ENCODE data around the gene SLC49A3. TPM values are rescaled to one million over a fixed set of nuclear protein-coding genes. Genes with fewer than 3 reads are reported as not detected.

Gene SLC49A3
- total RNA-seq, 2 experiments from 2014 or later, result not detected

DNA sequence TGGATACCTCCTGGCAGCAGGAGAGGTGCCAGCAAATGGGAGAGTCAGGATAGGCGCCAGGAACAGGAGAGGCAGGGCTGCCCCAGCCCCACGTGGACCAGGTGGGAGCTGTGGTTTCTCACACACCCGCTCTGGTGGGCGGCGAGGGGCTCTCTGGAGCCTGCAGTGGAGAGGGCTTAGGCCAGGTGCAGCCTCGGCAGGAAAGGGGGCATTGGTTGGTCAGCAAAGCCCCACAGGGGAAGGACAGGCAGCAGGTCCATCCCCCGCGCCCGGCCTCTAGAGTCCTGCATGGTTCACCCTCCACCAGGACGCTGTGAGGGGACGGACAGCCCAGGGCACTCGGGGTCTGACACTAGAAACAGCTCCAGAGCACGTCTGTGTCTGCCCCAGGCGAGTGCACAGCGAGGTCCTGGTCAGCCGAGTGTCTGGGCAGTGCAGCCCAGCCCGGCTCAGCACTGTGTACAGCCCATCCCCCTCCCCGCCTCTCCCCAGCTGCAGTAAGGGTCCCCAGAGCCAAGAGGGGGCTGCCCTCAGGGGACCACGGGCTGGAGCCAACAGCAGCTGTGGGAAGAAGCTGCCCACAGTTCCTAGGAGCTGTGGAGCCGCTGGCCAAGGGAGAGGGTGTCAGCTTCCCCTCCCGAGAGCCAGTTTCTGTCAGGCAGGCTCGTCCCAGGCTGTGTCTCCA is 23.1 kb downstream of the SLC49A3 start:
- Histone ChIP-seq H3K4me3 (ENCODE audit: low read depth, low read length, poor library complexity, severe bottlenecking) (no peak overlapping the region), H3K36me3 (ENCODE audit: insufficient read depth, low read length) (peaks cover 9% of the 10 kb centered on the region), H3K9me2 (ENCODE audit: insufficient read depth, low read length) (no peaks in the 10 kb centered on the region), H3K9me3 (ENCODE audit: low read length) (no peaks in the 10 kb centered on the region), H2AFZ (ENCODE audit: low read length) (no peak overlapping the region), H3K79me2 (ENCODE audit: insufficient read depth, low read depth, low read length) (no peaks in the 10 kb centered on the region), H3K27ac (ENCODE audit: low read depth, low read length, poor library complexity, severe bottlenecking) (no peak overlapping the region), H4K20me1 (ENCODE audit: insufficient read depth, low read length) (no peaks in the 10 kb centered on the region), H3K4me2 (ENCODE audit: low read length) (no peak overlapping the region), H3K4me1 (ENCODE audit: insufficient read depth, low read length, poor library complexity, severe bottlenecking) (no peaks in the 10 kb centered on the region)
- no peak for TF ChIP-seq EZH2phosphoT487 (IDR thresholded peaks at IDR 0.05; ENCODE audit: borderline replicate concordance, low read depth, low read length)
- no peak for TF ChIP-seq CTCF (conservative IDR thresholded peaks at IDR 0.05; ENCODE audit: low read length)
- POLR2A ChIA-PET, result no interaction called here
- BruUV-seq (replicated peaks), result no TSS peak
- CTCF ChIA-PET (ENCODE audit: unreplicated experiment), result no interaction called here
- intact Hi-C loops (cut with micrococcal nuclease; ENCODE audit: unreplicated experiment), result no loop called here
- DNase-seq (ENCODE audit: low spot score), result no peak

GRCh38 chr4:665381-665750 is 23.6 kb downstream of the SLC49A3 start:
- Histone ChIP-seq H3K9me3 (ENCODE audit: low read length) (no peaks in the 10 kb centered on the region), H3K4me1 (ENCODE audit: insufficient read depth, low read length, poor library complexity, severe bottlenecking) (no peaks in the 10 kb centered on the region), H3K27ac (ENCODE audit: low read depth, low read length, poor library complexity, severe bottlenecking) (no peak overlapping the region), H3K4me2 (ENCODE audit: low read length) (no peak overlapping the region), H3K4me3 (ENCODE audit: low read depth, low read length, poor library complexity, severe bottlenecking) (no peak overlapping the region), H4K20me1 (ENCODE audit: insufficient read depth, low read length) (no peaks in the 10 kb centered on the region), H3K36me3 (ENCODE audit: insufficient read depth, low read length) (peaks cover 4% of the 10 kb centered on the region), H3K79me2 (ENCODE audit: insufficient read depth, low read depth, low read length) (no peaks in the 10 kb centered on the region), H2AFZ (ENCODE audit: low read length) (no peak overlapping the region), H3K9me2 (ENCODE audit: insufficient read depth, low read length) (no peaks in the 10 kb centered on the region)
- intact Hi-C loops (cut with micrococcal nuclease; ENCODE audit: unreplicated experiment), result no loop called here
- ChIA-PET CTCF (ENCODE audit: unreplicated experiment) (no interaction called here), POLR2A (no interaction called here)
- TF ChIP-seq CTCF (conservative IDR thresholded peaks at IDR 0.05; ENCODE audit: low read length) (no peak), EZH2phosphoT487 (IDR thresholded peaks at IDR 0.05; ENCODE audit: borderline replicate concordance, low read depth, low read length) (no peak)
- no peak for DNase-seq (ENCODE audit: low spot score)
- no TSS peak for BruUV-seq (replicated peaks)

DNA sequence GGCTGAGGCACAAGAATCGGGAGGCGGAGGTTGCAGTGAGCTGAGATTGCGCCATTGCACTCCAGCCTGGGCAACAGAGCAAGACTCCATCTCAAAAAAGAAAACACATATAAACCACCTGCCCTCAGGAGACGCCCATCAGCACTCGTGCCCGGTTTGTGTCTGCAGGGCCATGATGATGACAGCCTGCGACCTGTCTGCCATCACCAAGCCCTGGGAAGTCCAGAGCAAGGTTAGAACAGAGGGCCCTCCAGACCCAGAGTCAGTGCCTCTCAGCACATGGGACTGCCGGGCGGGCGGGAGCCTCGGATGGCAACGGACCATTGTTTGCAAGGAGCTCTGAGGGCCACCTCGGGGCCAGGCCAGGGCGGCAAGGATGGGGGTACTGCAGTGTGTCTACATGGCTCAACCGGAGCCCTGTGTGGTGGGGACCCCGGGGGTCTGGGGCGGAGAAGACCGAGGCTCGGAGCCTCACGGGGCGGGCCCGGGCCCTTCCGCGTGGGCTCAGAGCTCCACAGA is 24.2 kb downstream of the SLC49A3 start:
- ChIA-PET CTCF (ENCODE audit: unreplicated experiment) (no interaction called here), POLR2A (no interaction called here)
- H3K4me3 ChIP-seq (ENCODE audit: low read depth, low read length, poor library complexity, severe bottlenecking), result no peak overlapping the region
- BruUV-seq (replicated peaks), result no TSS peak
- H2AFZ ChIP-seq (ENCODE audit: low read length), result no peak overlapping the region
- no peaks in the 10 kb centered on the region for H3K4me1 ChIP-seq (ENCODE audit: insufficient read depth, low read length, poor library complexity, severe bottlenecking)
- H3K36me3 ChIP-seq (ENCODE audit: insufficient read depth, low read length), result 0 out of 2 replicates have a peak, but pooled peaks cover 1% of the 10 kb centered on the region
- DNase-seq (ENCODE audit: low spot score), result no peak
- TF ChIP-seq EZH2phosphoT487 (IDR thresholded peaks at IDR 0.05; ENCODE audit: borderline replicate concordance, low read depth, low read length) (no peak), CTCF (conservative IDR thresholded peaks at IDR 0.05; ENCODE audit: low read length) (no peak)
- H3K79me2 ChIP-seq (ENCODE audit: insufficient read depth, low read depth, low read length), result no peaks in the 10 kb centered on the region
- no peaks in the 10 kb centered on the region for H3K9me2 ChIP-seq (ENCODE audit: insufficient read depth, low read length)
- intact Hi-C loops (cut with micrococcal nuclease; ENCODE audit: unreplicated experiment), result no loop called here
- no peak overlapping the region for H3K27ac ChIP-seq (ENCODE audit: low read depth, low read length, poor library complexity, severe bottlenecking)
- no peak overlapping the region for H3K4me2 ChIP-seq (ENCODE audit: low read length)
- no peaks in the 10 kb centered on the region for H3K9me3 ChIP-seq (ENCODE audit: low read length)
- H4K20me1 ChIP-seq (ENCODE audit: insufficient read depth, low read length), result no peaks in the 10 kb centered on the region
